GM21529 (cell line): Measurements from ENCODE around the gene CD2.

Experiments used
- ATAC-seq: cut with Tn5 transposase; IDR thresholded peaks from one replicate; pipeline ENCODE4 v1.9.1; 2021; ENCODE audit not compliant: unreplicated experiment

Gene CD2

GRCh38 chr1:116754198-116754977 lies at the start of gene CD2:
Gene CD2, plus strand, starts transcription at chr1:116754430. Its CDS starts 63 bp downstream, at chr1:116754493.
- no peak for ATAC-seq

- no peak for ATAC-seq
These were observed 48.1 kb upstream of the CD2 start for GRCh38 chr1:116706123-116706522.

GRCh38 chr1:116706841-116707240 lies 47.4 kb upstream of the CD2 start:
- ATAC-seq, result no peak

- ATAC-seq, result no peak
These were observed 45.9 kb upstream of the CD2 start for GRCh38 chr1:116708255-116708900.

GRCh38 chr1:116709666-116710167 lies 44.5 kb upstream of the CD2 start:
- no peak for ATAC-seq

GRCh38 chr1:116710420-116711262 lies 43.6 kb upstream of the CD2 start:
- no peak for ATAC-seq

- ATAC-seq, result no peak
These were observed 42.9 kb upstream of the CD2 start for GRCh38 chr1:116711263-116711840.

GRCh38 chr1:116712510-116712909 lies 41.7 kb upstream of the CD2 start:
- no peak for ATAC-seq

GRCh38 chr1:116713474-116713873 lies 40.8 kb upstream of the CD2 start:
- no peak for ATAC-seq

GRCh38 chr1:116716391-116716790 lies 37.8 kb upstream of the CD2 start:
- no peak for ATAC-seq

GRCh38 chr1:116717318-116717717 lies 36.9 kb upstream of the CD2 start:
- no peak for ATAC-seq

GRCh38 chr1:116720364-116721038 lies 33.7 kb upstream of the CD2 start:
- no peak for ATAC-seq

GRCh38 chr1:116721039-116721405 lies 33.2 kb upstream of the CD2 start:
- ATAC-seq, result no peak

GRCh38 chr1:116721451-116722007 lies 32.7 kb upstream of the CD2 start:
- no peak for ATAC-seq

- no peak for ATAC-seq
These were observed 32.0 kb upstream of the CD2 start for GRCh38 chr1:116722016-116722838.

- no peak for ATAC-seq
These were observed 29.4 kb upstream of the CD2 start for GRCh38 chr1:116724765-116725375.

- ATAC-seq, result no peak
These were observed 28.4 kb upstream of the CD2 start for GRCh38 chr1:116725798-116726197.

GRCh38 chr1:116726872-116727820 lies 27.1 kb upstream of the CD2 start:
- ATAC-seq, result no peak
